Upper lobe of right lung (tissue), 1 donor: ENCODE data around the gene CAMTA1. TPM values are rescaled to one million over a fixed set of nuclear protein-coding genes. Genes with fewer than 3 reads are reported as not detected.

ENCODE experiments used
- ATAC-seq: fragments of 200-7000 bp; cut with Tn5 transposase; one replicate; pipeline ENCODE4 v1.9.1; 2020; ENCODE audit warnings: mild to moderate bottlenecking, moderate library complexity
- DNase-seq: peaks from one replicate; pipeline ENCODE4 v3.0.0-alpha.2; 2020
- H3K27ac ChIP-seq: fragments of 200-600 bp; one replicate; pipeline ENCODE4 v1.8.0; 2022
- H3K27me3 ChIP-seq: fragments of 200-600 bp; one replicate; pipeline ENCODE4 v1.8.0; 2022; ENCODE audit warnings: mild to moderate bottlenecking
- H3K36me3 ChIP-seq: fragments of 200-600 bp; one replicate; pipeline ENCODE4 v1.8.0; 2022
- H3K4me1 ChIP-seq: fragments of 200-600 bp; one replicate; pipeline ENCODE4 v1.8.0; 2022
- H3K4me3 ChIP-seq: fragments of 200-600 bp; one replicate; pipeline ENCODE4 v1.8.0; 2022; ENCODE audit warnings: mild to moderate bottlenecking
- H3K9me3 ChIP-seq: fragments of 200-600 bp; one replicate; pipeline ENCODE4 v1.8.0; 2022
- CTCF ChIP-seq: fragments of 200-600 bp; IDR thresholded peaks from one replicate; pipeline ENCODE4 v1.8.0; 2022; ENCODE audit warnings: antibody characterized with exemption
- intact Hi-C: fragments of 100-400 bp; cut with DNase I; formaldehyde crosslinking; loops from one replicate; pipeline ENCODE4 v1.11.0; 2022
- total RNA-seq: library from RNA; stranded (reverse); fragmentation: NEBNext Ultra II Directional; extraction: Animal tissue kit (Norgen Biotek cat#: 25700); gene quantifications from one replicate; pipeline ENCODE4 v1.2.1, GENCODE V29; 2021
- donor health status: DM: no; HTN: yes; CAD: no; lungs with severe emphysema.

CAMTA1 gene
- total RNA-seq, 1 donor from 2014 or later, result 63.4 TPM

GRCh38 chr1:7113136-7113535, 327.9 kb downstream of the CAMTA1 start:
- H3K27me3 ChIP-seq, result peaks cover 6% of the 10 kb centered on the region
- ATAC-seq (no peak), DNase-seq (no peak)
- no peak overlapping the region for H3K4me3 ChIP-seq
- intact Hi-C loops, result no loop called here
- H3K9me3 ChIP-seq, result no peaks in the 10 kb centered on the region
- TF ChIP-seq CTCF, result no peak
- H3K36me3 ChIP-seq, result no peaks in the 10 kb centered on the region
- H3K27ac ChIP-seq, result no peak overlapping the region
- H3K4me1 ChIP-seq, result no peaks in the 10 kb centered on the region

- no peak for DNase-seq
- no peaks in the 10 kb centered on the region for H3K36me3 ChIP-seq
- peaks cover 1% of the 10 kb centered on the region for H3K27me3 ChIP-seq
- no peak for ATAC-seq
- TF ChIP-seq CTCF, result no peak
- no peak overlapping the region for H3K27ac ChIP-seq
- no peaks in the 10 kb centered on the region for H3K4me1 ChIP-seq
- H3K9me3 ChIP-seq, result no peaks in the 10 kb centered on the region
- no peak overlapping the region for H3K4me3 ChIP-seq
- intact Hi-C loops, result no loop called here
These were observed 328.6 kb downstream of the CAMTA1 start for GRCh38 chr1:7113822-7114221.

GRCh38 chr1:7116001-7116400, 330.7 kb downstream of the CAMTA1 start:
- Histone ChIP-seq H3K9me3 (no peaks in the 10 kb centered on the region), H3K27me3 (no peaks in the 10 kb centered on the region), H3K4me1 (no peaks in the 10 kb centered on the region), H3K4me3 (no peak overlapping the region), H3K27ac (no peak overlapping the region), H3K36me3 (no peaks in the 10 kb centered on the region)
- TF ChIP-seq CTCF, result no peak
- no peak for ATAC-seq
- DNase-seq, result no peak
- intact Hi-C loops, result no loop called here

GRCh38 chr1:7117399-7118281, 332.4 kb downstream of the CAMTA1 start:
- Histone ChIP-seq H3K9me3 (no peaks in the 10 kb centered on the region), H3K27me3 (no peaks in the 10 kb centered on the region), H3K36me3 (no peaks in the 10 kb centered on the region), H3K4me1 (no peaks in the 10 kb centered on the region), H3K27ac (no peak overlapping the region), H3K4me3 (no peak overlapping the region)
- intact Hi-C loops, result no loop called here
- ATAC-seq (peak; percentile 71), DNase-seq (no peak)
- TF ChIP-seq CTCF, result no peak

- ATAC-seq (no peak), DNase-seq (no peak)
- intact Hi-C loops, result no loop called here
- H3K4me3 ChIP-seq, result no peak overlapping the region
- no peaks in the 10 kb centered on the region for H3K36me3 ChIP-seq
- TF ChIP-seq CTCF, result no peak
- H3K27me3 ChIP-seq, result no peaks in the 10 kb centered on the region
- no peak overlapping the region for H3K27ac ChIP-seq
- H3K4me1 ChIP-seq, result no peaks in the 10 kb centered on the region
- no peaks in the 10 kb centered on the region for H3K9me3 ChIP-seq
These were observed 333.9 kb downstream of the CAMTA1 start for GRCh38 chr1:7119156-7119555.
